ENCODE data around the gene DNAI4. TPM values are rescaled to one million over a fixed set of nuclear protein-coding genes. Genes with fewer than 3 reads are reported as not detected.

DNAI4 gene
- total and polyA plus RNA-seq, 2 donors (not counting 1 experiment from before 2014, with no cell fraction given): 0.30 to 2.7 TPM

DNA sequence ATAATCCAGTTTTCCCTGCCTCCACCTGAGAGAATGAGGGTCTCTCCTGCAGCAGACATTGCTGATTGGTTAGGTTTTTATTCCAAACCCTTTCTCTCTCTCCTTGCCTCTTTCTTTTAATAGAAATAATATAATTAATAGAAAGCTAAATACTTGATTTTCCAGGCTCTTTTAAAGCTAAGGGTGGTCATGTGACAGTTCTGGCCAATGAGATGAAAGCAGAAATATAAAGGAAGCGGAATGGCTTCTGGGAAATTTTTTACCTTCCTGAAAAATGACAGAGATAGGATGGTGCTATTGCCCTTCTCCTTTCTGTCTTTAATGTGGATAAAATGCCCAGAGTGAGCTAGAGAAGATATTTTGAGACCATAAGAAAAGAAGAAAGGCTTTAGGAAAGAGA lies 35.6 kb downstream of the DNAI4 start:
- Mint-ChIP-seq H3K9me3 (ENCODE audit: insufficient read depth) (no peaks in the 10 kb centered on the region), H3K4me3 (no peak overlapping the region), H3K27me3 (no peaks in the 10 kb centered on the region), H3K27ac (no peak overlapping the region), H3K4me1 (no peaks in the 10 kb centered on the region)
- Histone ChIP-seq H3K4me3 (ENCODE audit: control extremely low read depth in 1 of 5, extremely low read depth in 1 of 5, insufficient read depth in 1 of 5, low read depth in 2 of 5, low read length in 4 of 5) (no peak overlapping the region), H3K27ac (ENCODE audit: low read length in 2 of 2) (no peak overlapping the region), H3K4me1 (ENCODE audit: control insufficient read depth in 2 of 2, insufficient read depth in 2 of 2, low read length in 2 of 2) (no peaks in the 10 kb centered on the region), H4K20me1 (ENCODE audit: control insufficient read depth, insufficient read depth, low read length, poor library complexity, severe bottlenecking) (no peaks in the 10 kb centered on the region), H3K9ac (ENCODE audit: low read length) (no peak overlapping the region), H3K9me3 (ENCODE audit: control extremely low read depth in 1 of 3, control insufficient read depth in 2 of 3, insufficient read depth in 1 of 3, low read length in 2 of 3) (peaks cover 0 to 8% (median 0%) of the 10 kb centered on the region in 3 donors), H3K4me2 (replicated peaks; ENCODE audit: low read depth, low read length, poor library complexity, severe bottlenecking) (no peak overlapping the region), H3K27me3 (replicated peaks in 1 of 4; ENCODE audit: control extremely low read depth in 1 of 4, control insufficient read depth in 3 of 4, insufficient read depth in 4 of 4, low read length in 3 of 4) (no peaks in the 10 kb centered on the region), H3K36me3 (replicated peaks in 1 of 2; ENCODE audit: control extremely low read depth in 1 of 2, control insufficient read depth in 1 of 2, extremely low read depth in 1 of 2, insufficient read depth in 2 of 2, low read length in 1 of 2) (no peaks in the 10 kb centered on the region), H3K79me2 (ENCODE audit: control insufficient read depth, insufficient read depth, low read length) (no peaks in the 10 kb centered on the region), H2AFZ (ENCODE audit: insufficient read depth, low read depth, low read length, poor library complexity, severe bottlenecking) (no peak overlapping the region)
- ChIA-PET POLR2A (no interaction called here), CTCF (no interaction called here)
- DNase-seq (no peak), ATAC-seq (ENCODE audit: low read depth) (no peak)
- WGBS (ENCODE audit: insufficient coverage): 100% methylated on average over 1 of the region's 1 CpG
- intact Hi-C loops (cut with micrococcal nuclease): no loop called here
- TF ChIP-seq EZH2 (IDR thresholded peaks at IDR 0.05; ENCODE audit: borderline replicate concordance, insufficient read depth, low read depth, low read length, poor library complexity, severe bottlenecking) (no peak), CTCF (IDR thresholded peaks at IDR 0.05) (no peak)

DNA sequence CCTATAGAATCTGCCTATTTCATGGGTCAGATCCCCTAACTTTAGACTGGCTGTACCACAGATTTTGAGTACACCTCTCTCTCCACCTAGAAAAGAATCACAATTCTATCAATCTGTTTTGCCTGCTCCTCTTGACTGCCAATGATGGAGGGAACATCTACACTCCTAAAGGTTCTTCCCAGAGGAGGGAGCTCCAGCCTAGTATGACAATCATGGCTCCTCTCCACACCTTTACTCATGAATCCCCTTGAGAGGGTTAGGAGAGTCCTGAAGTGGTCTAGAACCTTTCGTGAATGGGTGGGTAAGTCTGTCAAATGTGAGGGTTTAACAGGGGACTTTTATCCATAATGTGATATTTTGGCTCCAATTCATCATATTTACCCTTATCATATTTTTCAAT lies 48.0 kb downstream of the DNAI4 start:
- Histone ChIP-seq H3K27ac (ENCODE audit: low read length in 2 of 2) (no peak overlapping the region), H3K27me3 (replicated peaks in 1 of 4; ENCODE audit: control extremely low read depth in 1 of 4, control insufficient read depth in 3 of 4, insufficient read depth in 4 of 4, low read length in 3 of 4) (no peaks in the 10 kb centered on the region), H3K9me3 (ENCODE audit: control extremely low read depth in 1 of 3, control insufficient read depth in 2 of 3, insufficient read depth in 1 of 3, low read length in 2 of 3) (peaks cover 0 to 8% (median 4%) of the 10 kb centered on the region in 3 donors), H3K36me3 (replicated peaks in 1 of 2; ENCODE audit: control extremely low read depth in 1 of 2, control insufficient read depth in 1 of 2, extremely low read depth in 1 of 2, insufficient read depth in 2 of 2, low read length in 1 of 2) (no peaks in the 10 kb centered on the region), H3K4me1 (ENCODE audit: control insufficient read depth in 2 of 2, insufficient read depth in 2 of 2, low read length in 2 of 2) (no peaks in the 10 kb centered on the region), H2AFZ (ENCODE audit: insufficient read depth, low read depth, low read length, poor library complexity, severe bottlenecking) (no peak overlapping the region), H3K79me2 (ENCODE audit: control insufficient read depth, insufficient read depth, low read length) (no peaks in the 10 kb centered on the region), H4K20me1 (ENCODE audit: control insufficient read depth, insufficient read depth, low read length, poor library complexity, severe bottlenecking) (no peaks in the 10 kb centered on the region), H3K4me2 (replicated peaks; ENCODE audit: low read depth, low read length, poor library complexity, severe bottlenecking) (no peak overlapping the region), H3K9ac (ENCODE audit: low read length) (no peak overlapping the region), H3K4me3 (ENCODE audit: control extremely low read depth in 1 of 5, extremely low read depth in 1 of 5, insufficient read depth in 1 of 5, low read depth in 2 of 5, low read length in 4 of 5) (no peak overlapping the region)
- ChIA-PET POLR2A (no interaction called here), CTCF (no interaction called here)
- Mint-ChIP-seq H3K27me3 (peaks cover 4% of the 10 kb centered on the region), H3K4me1 (no peaks in the 10 kb centered on the region), H3K4me3 (no peak overlapping the region), H3K9me3 (ENCODE audit: insufficient read depth) (peaks cover 8% of the 10 kb centered on the region), H3K27ac (no peak overlapping the region)
- WGBS (ENCODE audit: insufficient coverage): no CpG with 5 or more reads among the region's 1 CpG
- intact Hi-C loops (cut with micrococcal nuclease): no loop called here
- TF ChIP-seq EZH2 (IDR thresholded peaks at IDR 0.05; ENCODE audit: borderline replicate concordance, insufficient read depth, low read depth, low read length, poor library complexity, severe bottlenecking) (no peak), CTCF (IDR thresholded peaks at IDR 0.05) (no peak)
- DNase-seq: no peak
- no peak for ATAC-seq (ENCODE audit: low read depth)

All from B cell (primary cell).